Liver (tissue), 9 donors: Measurements from ENCODE around the gene PCDHGA10. TPM values are rescaled to one million over a fixed set of nuclear protein-coding genes. Genes with fewer than 3 reads are reported as not detected.
"Not testable (repeated sequence)": the region's sequence is repeated elsewhere in the genome, so short reads cannot be mapped to it uniquely, and the experiment has no call there.

Source experiments
- DNase-seq: peaks from one replicate; pipeline ENCODE4 v3.0.0-alpha.2; 2017; ENCODE audit warnings: low spot score
- H3K27ac ChIP-seq, 2 donors: one replicate each; pipeline ENCODE4 v1.7.0; 2013; ENCODE audit warnings: inconsistent platforms in 2 of 2, low read length in 2 of 2, control low read depth in 1 of 2, low read depth in 1 of 2, mild to moderate bottlenecking in 1 of 2
- H3K27me3 ChIP-seq, 4 donors: one replicate each; pipeline versions ENCODE4 v1.6.1 to v1.7.0; 2013; ENCODE audit warnings: low read length in 3 of 4, inconsistent platforms in 1 of 4, mild to moderate bottlenecking in 1 of 4, moderate library complexity in 1 of 4; ENCODE audit not compliant: control insufficient read depth in 4 of 4, insufficient read depth in 4 of 4
- H3K36me3 ChIP-seq, 4 donors: one replicate each; pipeline versions ENCODE4 v1.6.1 to v1.7.0; 2013; ENCODE audit warnings: low read length in 3 of 4, mild to moderate bottlenecking in 3 of 4, low read depth in 1 of 4, moderate library complexity in 1 of 4; ENCODE audit not compliant: control insufficient read depth in 4 of 4, insufficient read depth in 3 of 4
- H3K4me1 ChIP-seq, 4 donors: one replicate each; pipeline versions ENCODE4 v1.6.1 to v1.7.0; 2013; ENCODE audit warnings: low read length in 3 of 4, mild to moderate bottlenecking in 3 of 4, moderate library complexity in 1 of 4; ENCODE audit not compliant: control insufficient read depth in 4 of 4, insufficient read depth in 4 of 4
- H3K4me3 ChIP-seq, 3 donors: one replicate each; pipeline versions ENCODE4 v1.6.1 to v1.7.0; 2013; ENCODE audit warnings: low read length in 3 of 3, control low read depth in 1 of 3, low read depth in 1 of 3, mild to moderate bottlenecking in 1 of 3
- H3K9ac ChIP-seq, 2 donors: one replicate each; pipeline ENCODE4 v1.7.0; 2013; ENCODE audit warnings: low read length in 2 of 2, mild to moderate bottlenecking in 2 of 2, moderate library complexity in 2 of 2, control low read depth in 1 of 2, low read depth in 1 of 2
- H3K9me3 ChIP-seq, 4 donors: one replicate each; pipeline versions ENCODE4 v1.6.1 to v1.7.0; 2013; ENCODE audit warnings: low read length in 3 of 4; ENCODE audit not compliant: control insufficient read depth in 4 of 4
- ATF3 ChIP-seq: IDR thresholded peaks from 2 replicates; pipeline ENCODE4 v1.6.1; 2016; ENCODE audit warnings: antibody characterized with exemption
- CTCF ChIP-seq: fragments of 150-350 bp; IDR thresholded peaks from 2 replicates; pipeline ENCODE4 v1.5.1; 2017; ENCODE audit warnings: improper control_type of control experiment, low read depth, low read length; ENCODE audit not compliant: missing input control
- EGR1 ChIP-seq, 2 donors: IDR thresholded peaks; 2 replicates each; pipeline ENCODE4 v1.6.1; 2016 to 2018; ENCODE audit warnings: antibody characterized with exemption in 2 of 2, low read depth in 2 of 2
- FOXA1 ChIP-seq: IDR thresholded peaks from 2 replicates; pipeline ENCODE4 v1.6.1; 2016; ENCODE audit warnings: antibody characterized with exemption
- FOXA2 ChIP-seq: IDR thresholded peaks from 2 replicates; pipeline ENCODE4 v1.6.1; 2016; ENCODE audit warnings: antibody characterized with exemption
- GABPA ChIP-seq, 2 donors: IDR thresholded peaks in 1 of 2; conservative IDR thresholded peaks in 1 of 2; 2 replicates each; pipeline ENCODE4 v1.6.1; 2016; ENCODE audit warnings: antibody characterized with exemption in 2 of 2, mild to moderate bottlenecking in 1 of 2, moderate library complexity in 1 of 2
- HNF4A ChIP-seq, 2 donors: conservative IDR thresholded peaks; 2 replicates each; pipeline ENCODE4 v1.6.1; 2016; ENCODE audit warnings: antibody characterized with exemption in 2 of 2, mild to moderate bottlenecking in 2 of 2
- HNF4G ChIP-seq: IDR thresholded peaks from 2 replicates; pipeline ENCODE4 v1.6.1; 2016; ENCODE audit warnings: antibody characterized with exemption
- JUND ChIP-seq, 2 donors: IDR thresholded peaks; 2 replicates each; pipeline ENCODE4 v1.6.1; 2016; ENCODE audit warnings: antibody characterized with exemption in 2 of 2
- MAX ChIP-seq: IDR thresholded peaks from 2 replicates; pipeline ENCODE4 v1.6.1; 2016; ENCODE audit warnings: antibody characterized with exemption
- NR2F2 ChIP-seq: IDR thresholded peaks from 2 replicates; pipeline ENCODE4 v1.6.1; 2016; ENCODE audit warnings: antibody characterized with exemption
- RAD21 ChIP-seq, 2 donors: IDR thresholded peaks; 2 replicates each; pipeline ENCODE4 v1.6.1; 2016; ENCODE audit warnings: antibody characterized with exemption in 2 of 2, mild to moderate bottlenecking in 2 of 2
- REST ChIP-seq: IDR thresholded peaks from 2 replicates; pipeline ENCODE4 v1.6.1; 2016; ENCODE audit warnings: antibody characterized with exemption, mild to moderate bottlenecking
- RXRA ChIP-seq, 2 donors: IDR thresholded peaks; 2 replicates each; pipeline ENCODE4 v1.6.1; 2017 to 2018; ENCODE audit warnings: antibody characterized with exemption in 2 of 2, mild to moderate bottlenecking in 1 of 2
- YY1 ChIP-seq: IDR thresholded peaks from 2 replicates; pipeline ENCODE4 v1.6.1; 2016; ENCODE audit warnings: antibody characterized with exemption, mild to moderate bottlenecking
- ZBTB33 ChIP-seq: IDR thresholded peaks from 2 replicates; pipeline ENCODE4 v1.6.1; 2016; ENCODE audit warnings: antibody characterized with exemption
- whole genome bisulfite sequencing: extraction: QIAGEN DNeasy Blood & Tissue Kit; methylation state at CpG from one replicate; pipeline ENCODE4 v1.1.7; 2013; 5-methylcytosine and 5-hydroxymethylcytosine counted together
- polyA plus RNA-seq, 2 donors: library from polyadenylated mRNA; stranded (reverse) in 1 of 2; unstranded in 1 of 2; fragments of 200-250 nt in 1 of 2; fragments of >200 nt in 1 of 2; fragmentation: Nextera tagmentation in 1 of 2; extraction: Ambion mirVana in 1 of 2; gene quantifications; one replicate each; pipeline versions ENCODE4 v1.2.1 to v1.2.3, GENCODE V29; 2013 to 2015
- total RNA-seq, 2 donors: library from RNA; depleted of rRNA; stranded (reverse); fragments of >200 nt; gene quantifications; one replicate each; pipeline ENCODE4 v1.2.3, GENCODE V29; 2014
- donor health status: healthy.
- donor health status: healthy.
- donor health status: healthy.
- donor health status: healthy.
- donor health status: healthy.

Gene PCDHGA10
- total and polyA plus RNA-seq, 4 donors, result 1.2 to 3.9 (median 1.6) TPM

GRCh38 chr5:141387557-141388311, 25.1 kb upstream of the PCDHGA10 start, which contains the start of gene PCDHGB4:
TSS of gene PCDHGB4 (plus strand) at chr5:141387698. CDS start at chr5:141387885, 187 bp downstream.
- not testable (repeated sequence) for H3K27ac ChIP-seq, H3K36me3 ChIP-seq, H3K4me1 ChIP-seq, H3K9ac ChIP-seq, DNase-seq, H3K27me3 ChIP-seq
- 16% methylated on average over 22 of the region's 40 CpGs for WGBS
- H3K9me3 ChIP-seq, result peaks cover 37 to 88% (median 43%) of the 10 kb centered on the region in 4 donors
- H3K4me3 ChIP-seq, result peak within 1 kb of the TSS; percentile 40 to 50 (median 48)
- TF ChIP-seq CTCF, result peak; percentile 39
- TF ChIP-seq RAD21 (IDR thresholded peaks at IDR 0.05), result peak; percentile 47 to 62

- H3K36me3 ChIP-seq, result peaks cover 0 to 6% (median 0%) of the 10 kb centered on the region in 4 donors
- no peak for TF ChIP-seq FOXA2
- TF ChIP-seq HNF4A (conservative IDR thresholded peaks at IDR 0.05), result no peak
- TF ChIP-seq CTCF, result no peak
- no peak for TF ChIP-seq FOXA1
- TF ChIP-seq HNF4G, result no peak
- no peak for TF ChIP-seq JUND (IDR thresholded peaks at IDR 0.05)
- no peak for TF ChIP-seq REST
- no peak for TF ChIP-seq ATF3
- TF ChIP-seq YY1, result no peak
- TF ChIP-seq RAD21 (IDR thresholded peaks at IDR 0.05), result no peak
- no peak for TF ChIP-seq GABPA (IDR thresholded peaks at IDR 0.05 in 1 of 2, conservative IDR thresholded peaks at IDR 0.05 in 1 of 2)
- TF ChIP-seq ZBTB33, result no peak
- no peak for TF ChIP-seq RXRA (IDR thresholded peaks at IDR 0.05)
- TF ChIP-seq MAX, result no peak
- TF ChIP-seq NR2F2, result no peak
- TF ChIP-seq EGR1 (IDR thresholded peaks at IDR 0.05; ENCODE audit: low read depth in 2 of 2), result no peak
- peak overlapping the region; percentile 1 to 50 (median 48) for H3K4me3 ChIP-seq
- 42% methylated on average over 10 of the region's 10 CpGs for WGBS
- H3K9me3 ChIP-seq, result peaks cover 39 to 87% (median 42%) of the 10 kb centered on the region in 4 donors
- peaks cover 0 to 4% (median 0%) of the 10 kb centered on the region in 4 donors for H3K27me3 ChIP-seq
- H3K9ac ChIP-seq, result no peak overlapping the region
- no peak overlapping the region for H3K27ac ChIP-seq
- peaks cover 0 to 4% (median 0%) of the 10 kb centered on the region in 4 donors for H3K4me1 ChIP-seq
- no peak for DNase-seq
These were observed 24.1 kb upstream of the PCDHGA10 start for GRCh38 chr5:141388661-141389060.
